K562 treated with DMSO at 1 percent for 48 hours (cell line): ENCODE results near the gene ESYT2. TPM values are rescaled to one million over a fixed set of nuclear protein-coding genes. Genes with fewer than 3 reads are reported as not detected.

Experiments
- total RNA-seq: library from RNA; unstranded; fragments of 300-600 nt; gene quantifications from 2 replicates; pipeline ENCODE4 v1.2.3, GENCODE V29; 2022; ENCODE audit warnings: low replicate concordance; ENCODE audit errors: extremely low read depth

Gene ESYT2, protein sequence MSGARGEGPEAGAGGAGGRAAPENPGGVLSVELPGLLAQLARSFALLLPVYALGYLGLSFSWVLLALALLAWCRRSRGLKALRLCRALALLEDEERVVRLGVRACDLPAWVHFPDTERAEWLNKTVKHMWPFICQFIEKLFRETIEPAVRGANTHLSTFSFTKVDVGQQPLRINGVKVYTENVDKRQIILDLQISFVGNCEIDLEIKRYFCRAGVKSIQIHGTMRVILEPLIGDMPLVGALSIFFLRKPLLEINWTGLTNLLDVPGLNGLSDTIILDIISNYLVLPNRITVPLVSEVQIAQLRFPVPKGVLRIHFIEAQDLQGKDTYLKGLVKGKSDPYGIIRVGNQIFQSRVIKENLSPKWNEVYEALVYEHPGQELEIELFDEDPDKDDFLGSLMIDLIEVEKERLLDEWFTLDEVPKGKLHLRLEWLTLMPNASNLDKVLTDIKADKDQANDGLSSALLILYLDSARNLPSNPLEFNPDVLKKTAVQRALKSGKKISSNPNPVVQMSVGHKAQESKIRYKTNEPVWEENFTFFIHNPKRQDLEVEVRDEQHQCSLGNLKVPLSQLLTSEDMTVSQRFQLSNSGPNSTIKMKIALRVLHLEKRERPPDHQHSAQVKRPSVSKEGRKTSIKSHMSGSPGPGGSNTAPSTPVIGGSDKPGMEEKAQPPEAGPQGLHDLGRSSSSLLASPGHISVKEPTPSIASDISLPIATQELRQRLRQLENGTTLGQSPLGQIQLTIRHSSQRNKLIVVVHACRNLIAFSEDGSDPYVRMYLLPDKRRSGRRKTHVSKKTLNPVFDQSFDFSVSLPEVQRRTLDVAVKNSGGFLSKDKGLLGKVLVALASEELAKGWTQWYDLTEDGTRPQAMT
- total RNA-seq, result not detected in 2 replicates

DNA sequence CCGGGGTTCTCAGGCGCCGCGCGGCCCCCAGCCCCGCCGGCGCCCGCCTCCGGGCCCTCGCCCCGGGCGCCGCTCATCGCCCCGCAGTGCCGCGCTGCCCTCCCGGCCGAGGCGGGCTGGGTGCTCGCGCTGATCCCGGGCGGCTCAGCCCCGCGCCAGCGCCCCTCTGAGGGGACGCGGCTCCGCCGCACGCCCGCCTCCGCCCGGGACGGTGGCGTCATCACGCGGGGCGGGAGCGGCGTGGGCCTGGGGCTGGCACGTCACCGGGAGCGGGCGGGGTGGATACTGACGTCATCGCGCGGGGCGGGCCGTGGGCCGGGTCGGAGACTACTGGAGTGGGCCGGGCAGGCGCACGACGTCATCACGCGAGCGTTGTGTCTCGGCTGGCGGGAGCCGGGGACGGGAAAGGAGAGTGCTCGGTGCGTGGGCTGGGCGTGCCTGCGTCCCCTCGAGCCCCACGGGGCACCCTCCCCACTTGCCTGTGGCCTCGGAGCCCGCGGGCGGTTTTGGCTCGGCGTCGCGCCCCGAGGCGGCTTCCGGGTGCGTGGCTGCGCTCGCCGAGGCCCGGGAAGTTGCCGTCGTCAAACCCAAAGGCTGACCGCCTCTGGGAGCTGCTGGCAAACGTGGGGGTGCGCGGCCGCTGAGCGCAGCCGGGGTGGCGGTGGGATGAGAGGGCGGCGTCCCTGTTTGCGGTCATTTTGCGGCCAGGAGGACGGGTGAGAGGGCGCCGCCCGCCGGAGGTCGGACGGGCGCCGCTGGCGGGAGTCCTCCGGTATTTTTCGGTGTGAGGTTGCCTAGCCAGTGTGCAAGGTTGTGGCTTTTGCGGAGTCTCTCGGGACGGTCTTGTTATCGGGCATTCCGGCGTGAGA, at the start of gene ESYT2:
Gene ESYT2, minus strand, starts transcription at position 168 of the 869 bp plus-strand sequence. Its CDS starts 91 bp downstream, at position 77.

DNA sequence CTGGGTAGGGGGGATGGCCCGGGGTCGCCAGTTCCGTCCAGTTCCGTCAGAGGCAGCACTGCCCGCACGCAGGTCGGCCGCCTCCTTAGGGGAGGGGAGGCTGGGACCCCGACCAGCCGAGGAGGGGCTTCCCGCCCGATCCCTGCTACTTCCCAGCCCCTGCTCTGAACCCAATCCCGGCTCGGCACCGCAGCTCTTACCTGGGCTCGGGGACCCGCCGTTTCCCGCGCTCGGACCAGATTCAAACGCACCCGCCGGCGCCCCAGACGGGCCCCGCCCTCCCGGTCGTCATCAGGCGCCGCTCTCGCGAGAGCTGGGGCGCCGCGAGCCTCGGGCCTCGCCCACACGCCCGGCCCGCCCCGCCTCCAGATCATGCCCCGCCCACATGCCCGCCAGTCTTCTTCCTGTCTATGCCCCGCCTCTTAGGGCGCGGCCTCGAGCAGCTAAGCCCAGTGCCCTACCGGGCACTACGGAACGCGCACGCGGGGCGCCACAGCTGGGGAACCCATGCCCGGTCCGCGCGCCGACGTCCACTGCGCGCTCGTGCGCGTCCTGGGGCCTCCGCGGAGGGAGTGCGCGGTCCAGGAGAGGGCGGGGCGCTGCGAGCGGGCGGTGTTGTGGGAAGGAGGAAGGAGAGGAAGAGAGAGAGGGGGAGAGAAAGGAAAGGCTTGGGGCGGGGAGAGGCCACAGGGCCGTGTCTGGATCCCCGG, 124.6 kb downstream of the ESYT2 start, which contains the start of gene NCAPG2:
Gene NCAPG2, minus strand, starts transcription at position 281 of the 710 bp plus-strand sequence. CDS start 2,905 bp downstream, outside the sequence.

Other genes with a start within 250 kb of the ESYT2 start
- gene PTPRN2, start 241.7 kb downstream of the ESYT2 start, total RNA-seq, result not detected in 2 replicates
- gene NCAPG2, start 124.7 kb downstream of the ESYT2 start, total RNA-seq, result not detected in 2 replicates
- not detected in 2 replicates for gene DYNC2I1, start 27.0 kb upstream of the ESYT2 start, total RNA-seq